Stimulated activated CD8-positive, alpha-beta memory T cell treated with anti-CD3 and anti-CD28 coated beads, Interleukin-4, amount 100 ng/mL, for 1 hour (primary cell): Measurements from ENCODE around the gene CAPS2.
"Not testable (repeated sequence)": the region's sequence is repeated elsewhere in the genome, so short reads cannot be mapped to it uniquely, and the experiment has no call there.

Experiments
- DNase-seq, 2 donors: peaks; one replicate each; pipeline ENCODE4 v3.0.0-alpha.2; 2020; ENCODE audit warnings: low read depth in 2 of 2, low spot score in 1 of 2

CAPS2 gene

GRCh38 chr12:75329918-75330826 is at the start of gene CAPS2:
Gene CAPS2, minus strand, starts transcription at chr12:75330324. Its CDS starts 3,826 bp downstream, at chr12:75326498.
- peak; percentile 0 to 33 for DNase-seq

DNA sequence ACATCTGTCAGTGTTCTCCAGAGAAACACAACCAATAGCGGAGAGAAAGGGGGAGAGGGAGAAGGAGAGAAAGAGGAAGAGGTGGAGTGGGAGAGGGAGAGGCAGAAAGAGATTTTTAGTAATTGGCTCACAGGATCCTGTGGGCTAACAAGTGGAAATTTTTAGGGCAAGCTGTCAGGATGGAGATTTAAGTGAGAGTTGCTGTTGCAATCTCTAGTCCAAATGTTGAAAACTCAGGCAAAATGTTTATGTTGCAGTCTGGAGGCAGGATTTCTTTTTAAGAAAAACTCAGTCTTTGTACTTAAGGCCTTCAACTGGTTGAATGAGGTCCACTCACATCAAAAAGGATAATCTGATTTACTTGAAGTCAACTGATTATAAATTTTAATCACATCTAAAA is 48.2 kb upstream of the CAPS2 start:
- no peak for DNase-seq

DNA sequence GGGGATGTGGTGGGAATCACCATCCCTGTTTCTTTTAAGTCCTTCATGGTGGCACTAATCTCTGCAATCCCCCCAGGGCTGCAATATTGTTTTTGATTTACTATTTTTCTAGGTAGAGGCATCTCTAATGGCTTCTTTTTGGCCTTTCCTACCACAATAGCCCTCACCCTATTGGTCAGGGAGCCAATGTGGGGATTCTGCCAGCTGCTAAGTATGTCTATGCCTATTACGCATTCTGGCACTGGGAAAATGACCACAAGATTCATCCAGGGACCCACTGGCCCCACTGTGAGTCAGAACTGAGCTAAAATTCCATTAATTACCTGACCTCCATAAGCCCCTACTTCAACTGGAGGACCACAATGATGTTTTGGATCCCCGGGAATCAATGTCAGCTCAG is 44.8 kb upstream of the CAPS2 start:
- DNase-seq, result no peak

- no peak for DNase-seq
Measured at GRCh38 chr12:75366629-75367028, 36.5 kb upstream of the CAPS2 start.

GRCh38 chr12:75364919-75365318 is 34.8 kb upstream of the CAPS2 start:
- no peak for DNase-seq

GRCh38 chr12:75361408-75361807 is 31.3 kb upstream of the CAPS2 start:
- no peak for DNase-seq

- no peak for DNase-seq
Measured at GRCh38 chr12:75360920-75361319, 30.8 kb upstream of the CAPS2 start.

- no peak for DNase-seq
Measured at GRCh38 chr12:75354011-75354410, 23.9 kb upstream of the CAPS2 start.

DNA sequence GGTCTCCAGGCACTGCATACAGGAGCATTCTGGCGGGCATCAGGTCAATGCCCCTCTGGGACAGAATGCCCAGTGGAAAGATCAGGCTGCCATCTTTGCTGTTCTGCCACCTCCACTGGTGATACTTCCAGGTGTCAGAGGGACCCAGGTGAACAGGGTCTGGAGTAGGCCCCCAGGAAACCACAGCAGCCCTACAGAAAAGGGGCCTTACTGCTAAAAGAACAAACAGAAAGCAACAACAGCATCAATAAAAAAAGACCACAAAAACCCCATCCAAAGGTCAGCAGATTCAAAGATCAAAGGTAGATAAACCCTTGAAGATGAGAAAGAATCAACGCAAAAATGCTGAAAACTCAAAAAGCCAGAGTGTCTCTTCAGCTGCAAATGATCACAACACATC is 20.3 kb upstream of the CAPS2 start:
- no peak for DNase-seq

DNA sequence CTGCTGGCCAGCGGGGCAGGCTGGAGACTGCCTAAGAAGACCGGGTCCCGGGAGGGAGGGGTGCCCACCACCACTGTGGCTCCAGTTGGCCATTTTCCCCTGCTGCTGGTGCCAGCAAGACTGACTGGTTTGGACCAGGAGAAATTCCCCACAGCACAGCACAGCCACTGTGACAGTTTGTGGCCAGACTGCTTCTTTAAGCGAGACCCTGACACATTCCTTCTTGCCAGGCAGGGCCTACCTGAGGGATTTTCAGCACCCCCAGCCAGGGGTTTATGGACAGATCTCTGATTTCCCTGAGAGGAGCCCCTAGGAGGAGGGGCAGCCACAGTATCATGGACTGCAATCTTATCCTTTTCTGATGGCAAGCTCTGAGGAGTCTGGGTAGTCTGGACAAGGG is 19.8 kb upstream of the CAPS2 start:
- no peak for DNase-seq

DNA sequence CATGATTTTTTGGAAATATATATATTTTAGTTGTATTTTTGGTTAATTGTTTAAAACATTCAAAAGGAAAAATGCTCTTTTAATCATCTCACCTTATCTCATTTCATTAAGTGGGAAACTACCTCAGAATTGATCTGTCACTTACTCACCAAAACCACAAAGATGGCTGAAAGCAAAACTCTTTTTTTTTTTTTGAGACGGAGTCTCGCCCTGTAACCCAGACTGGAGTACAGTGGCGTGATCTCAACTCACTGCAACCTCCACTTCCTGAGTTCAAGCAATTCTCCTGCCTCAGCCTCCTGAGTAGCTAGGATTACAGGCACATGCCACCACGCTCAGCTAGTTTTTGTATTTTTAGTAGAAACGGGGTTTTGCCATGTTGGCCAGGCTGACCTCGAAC is 16.1 kb upstream of the CAPS2 start:
- not testable (repeated sequence) for DNase-seq

DNA sequence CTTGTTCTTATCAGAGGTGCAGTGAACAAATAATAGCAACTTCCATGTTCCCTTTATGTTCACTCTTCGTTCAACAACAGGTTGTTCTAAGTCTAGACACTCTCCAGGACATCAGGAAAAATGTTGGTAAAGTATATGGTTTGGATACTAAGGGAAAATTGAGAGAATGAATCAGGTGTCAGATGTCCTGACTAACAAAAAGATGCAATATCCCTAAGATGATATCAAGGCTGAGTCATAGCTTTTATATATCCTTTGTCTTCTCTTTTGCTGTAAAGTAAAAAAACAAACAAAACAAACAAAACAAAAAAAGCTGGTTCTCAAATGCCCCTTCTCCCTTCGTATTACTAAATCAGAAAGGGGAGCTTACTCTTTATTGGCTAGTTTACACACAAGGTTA is 15.4 kb upstream of the CAPS2 start:
- DNase-seq, result no peak

DNA sequence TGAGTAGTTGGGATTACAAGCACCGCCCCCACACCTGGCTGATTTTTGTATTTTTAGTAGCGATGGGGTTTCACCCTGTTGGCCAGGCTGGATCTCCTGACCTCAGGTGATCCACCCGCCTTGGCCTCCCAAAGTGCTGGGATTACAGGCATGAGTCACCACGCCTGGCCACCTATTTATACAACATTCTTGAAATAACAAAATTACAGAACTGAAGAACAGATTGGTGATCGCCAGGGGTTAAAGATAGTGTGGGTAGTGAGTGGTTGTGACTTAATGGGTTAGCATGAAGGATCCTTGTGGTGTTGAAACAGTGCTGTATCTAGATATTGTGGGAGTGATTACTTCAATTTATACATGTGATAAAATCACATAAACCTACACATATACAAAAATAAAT is 11.7 kb upstream of the CAPS2 start:
- DNase-seq, result no peak

GRCh38 chr12:75337905-75338304 is 7.8 kb upstream of the CAPS2 start:
- no peak for DNase-seq

DNA sequence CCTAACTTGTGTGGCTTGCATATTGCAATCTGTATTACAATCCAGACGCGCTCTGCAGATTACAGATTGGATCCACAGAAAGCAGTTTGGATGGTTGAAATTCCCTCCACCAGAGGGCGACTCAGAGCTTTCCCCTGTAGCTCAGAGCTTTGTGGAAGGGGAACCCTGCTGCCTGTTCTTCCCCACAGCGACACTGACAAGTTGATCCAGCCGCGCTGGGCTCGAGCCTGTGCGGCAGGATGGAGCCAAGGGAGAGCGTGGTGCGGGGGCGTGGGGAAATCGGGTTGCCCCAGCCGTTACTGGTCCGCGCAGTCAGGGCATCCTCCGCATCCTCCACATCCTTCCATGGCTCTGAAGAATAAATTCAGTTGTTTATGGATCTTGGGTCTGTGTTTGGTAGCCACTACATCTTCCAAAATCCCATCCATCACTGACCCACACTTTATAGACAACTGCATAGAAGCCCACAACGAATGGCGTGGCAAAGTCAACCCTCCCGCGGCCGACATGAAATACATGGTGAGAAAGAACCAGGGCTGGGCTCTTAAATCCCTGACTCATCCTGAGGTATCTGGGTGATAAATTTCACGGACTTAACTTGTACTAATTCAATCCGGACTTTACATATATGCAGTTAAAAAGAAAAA is 4.4 kb upstream of the CAPS2 start, which contains the start of gene GLIPR1L1:
GLIPR1L1 (plus strand) TSS at position 287 of the 647 bp plus-strand sequence; CDS start at position 346, 59 bp downstream.
- DNase-seq, result peak; percentile 67 to 70

DNA sequence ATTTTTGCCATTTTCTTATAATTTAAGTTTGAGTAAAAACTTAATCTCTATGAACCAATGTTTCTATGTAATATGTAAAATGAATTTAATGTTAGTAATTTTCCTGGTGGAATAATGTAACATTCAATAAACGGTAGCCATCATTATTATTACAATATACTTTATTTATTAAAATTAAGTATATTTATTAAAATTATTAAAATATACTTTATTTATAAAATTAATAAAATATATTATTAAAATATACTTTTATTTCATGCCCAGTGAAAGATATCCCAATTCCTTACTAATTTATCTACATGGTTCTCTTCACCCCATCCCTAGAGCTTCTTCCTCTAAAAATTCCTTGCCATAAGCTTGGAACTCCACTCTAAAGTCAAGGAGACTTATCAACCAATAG is 2.5 kb downstream of the CAPS2 start:
- DNase-seq, result no peak

DNA sequence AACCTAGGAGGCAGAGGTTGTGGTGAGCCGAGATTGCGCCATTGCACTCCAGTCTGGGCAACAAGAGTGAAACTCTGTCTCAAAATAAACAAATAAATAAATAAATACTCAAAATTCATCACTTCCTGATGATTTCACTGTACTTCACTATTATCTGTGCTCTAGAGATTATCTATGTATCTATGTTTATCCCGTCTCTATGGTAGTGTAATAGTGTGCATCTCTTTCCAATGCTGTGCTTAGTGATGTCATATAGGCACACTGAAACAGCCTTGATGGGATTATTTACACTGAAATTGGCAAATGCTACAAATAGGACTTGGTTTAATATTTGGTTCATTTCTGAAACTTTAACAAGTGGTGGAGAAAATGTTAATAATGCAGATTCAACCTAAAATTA is 6.5 kb downstream of the CAPS2 start:
- DNase-seq, result no peak

- DNase-seq, result no peak
Measured at GRCh38 chr12:75322464-75322863, 7.7 kb downstream of the CAPS2 start.

GRCh38 chr12:75317784-75318183 is 12.3 kb downstream of the CAPS2 start:
- no peak for DNase-seq

GRCh38 chr12:75315518-75315917 is 14.6 kb downstream of the CAPS2 start:
- DNase-seq, result no peak

DNA sequence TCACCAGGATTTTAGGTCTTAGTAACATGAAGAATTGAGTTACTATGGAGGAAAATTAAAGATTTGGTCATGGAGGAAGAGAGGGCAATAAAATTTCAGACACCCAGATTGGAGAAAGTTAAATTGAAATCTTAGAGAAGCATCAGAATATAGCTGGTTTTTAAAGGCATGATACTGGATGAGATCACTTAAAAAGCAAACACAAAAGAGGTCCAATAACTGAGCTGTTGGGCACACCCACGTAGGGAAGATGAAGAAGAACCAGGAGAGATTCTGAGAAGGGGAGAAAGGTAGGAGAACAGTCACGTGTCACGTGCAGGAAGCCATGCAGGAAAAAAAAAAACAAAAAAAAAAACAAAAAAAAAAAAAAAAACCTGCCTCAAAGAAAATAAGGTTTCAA is 18.8 kb downstream of the CAPS2 start:
- DNase-seq, result no peak

DNA sequence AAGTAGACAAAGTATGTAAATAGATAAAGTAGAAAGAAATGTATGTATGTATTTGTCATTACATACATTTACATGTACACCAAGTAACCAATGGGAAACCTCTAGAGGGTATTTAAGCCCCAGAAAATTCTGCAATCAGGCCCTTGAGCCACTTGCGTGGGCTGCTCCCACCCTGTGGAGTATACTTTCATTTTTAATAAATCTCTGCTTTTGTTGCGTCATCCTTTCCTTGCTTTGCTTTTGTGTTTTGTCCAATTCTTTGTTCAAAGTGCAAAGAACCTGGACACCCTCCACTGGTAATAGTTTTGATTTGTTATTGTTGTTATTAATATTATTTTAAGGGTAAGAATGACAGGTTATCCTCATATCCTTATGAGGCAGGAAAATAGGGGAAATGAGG is 21.8 kb downstream of the CAPS2 start:
- DNase-seq, result no peak
